ENCODE data around the gene CNFN.

The CNFN gene

DNA sequence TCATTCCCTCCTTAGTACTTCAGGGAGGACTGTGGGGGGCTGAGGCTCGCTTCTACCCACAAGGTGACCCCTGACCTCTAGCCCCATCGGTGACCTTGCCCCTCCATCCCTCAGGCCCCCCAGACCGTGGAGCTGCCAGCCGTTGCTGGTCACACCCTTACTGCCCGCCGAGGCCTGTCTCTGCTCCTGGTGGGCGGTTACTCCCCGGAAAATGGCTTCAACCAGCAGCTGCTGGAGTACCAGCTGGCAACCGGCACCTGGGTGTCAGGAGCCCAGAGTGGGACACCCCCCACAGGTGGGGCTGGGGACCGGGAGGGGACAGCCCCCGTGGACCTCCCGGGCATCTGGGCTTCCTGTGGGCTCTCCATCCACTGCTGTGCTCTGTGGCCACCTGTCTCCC lies 32.8 kb downstream of the CNFN start:
- WGBS (ENCODE audit: extremely low coverage, insufficient coverage, low lambda C conversion rate): no CpG with 5 or more reads among the region's 12 CpGs
- Histone ChIP-seq H3K4me1 (ENCODE audit: control insufficient read depth, low read depth, low read length) (no peaks in the 10 kb centered on the region), H2AK5ac (ENCODE audit: low read length) (no peak overlapping the region), H3K79me2 (ENCODE audit: control insufficient read depth, insufficient read depth, low read length) (no peaks in the 10 kb centered on the region), H3K4me3 (ENCODE audit: low read length) (no peak overlapping the region), H3K23ac (ENCODE audit: low read length) (no peak overlapping the region), H3K4me2 (ENCODE audit: low read length) (no peak overlapping the region), H4K5ac (ENCODE audit: low read length) (no peak overlapping the region), H4K8ac (ENCODE audit: low read depth, low read length) (no peak overlapping the region), H3K56ac (ENCODE audit: low read length) (no peak overlapping the region), H3K36me3 (ENCODE audit: control insufficient read depth, insufficient read depth, low read length) (no peaks in the 10 kb centered on the region), H3K18ac (ENCODE audit: low read length) (no peak overlapping the region), H3K4ac (ENCODE audit: low read depth, low read length) (no peak overlapping the region), H3K27me3 (ENCODE audit: insufficient read depth, low read length, poor library complexity) (no peaks in the 10 kb centered on the region), H2BK15ac (replicated peaks; ENCODE audit: low read depth) (no peak overlapping the region), H3K79me1 (ENCODE audit: low read length) (no peaks in the 10 kb centered on the region), H2BK5ac (ENCODE audit: low read length) (no peak overlapping the region), H2BK120ac (ENCODE audit: low read depth, low read length) (no peak overlapping the region), H3K9ac (ENCODE audit: low read length) (no peak overlapping the region), H3K27ac (ENCODE audit: low read depth, low read length) (no peak overlapping the region)
- DNase-seq: no peak

GRCh38 chr19:42356686-42357085 lies 33.4 kb downstream of the CNFN start:
- H3K4ac ChIP-seq (ENCODE audit: low read depth, low read length): no peak overlapping the region
- no peak overlapping the region for H3K4me3 ChIP-seq (ENCODE audit: low read length)
- DNase-seq: no peak
- no peaks in the 10 kb centered on the region for H3K27me3 ChIP-seq (ENCODE audit: insufficient read depth, low read length, poor library complexity)
- H3K23ac ChIP-seq (ENCODE audit: low read length): no peak overlapping the region
- no peak overlapping the region for H3K27ac ChIP-seq (ENCODE audit: low read depth, low read length)
- H3K79me2 ChIP-seq (ENCODE audit: control insufficient read depth, insufficient read depth, low read length): no peaks in the 10 kb centered on the region
- H4K8ac ChIP-seq (ENCODE audit: low read depth, low read length): no peak overlapping the region
- no peak overlapping the region for H3K18ac ChIP-seq (ENCODE audit: low read length)
- no peaks in the 10 kb centered on the region for H3K36me3 ChIP-seq (ENCODE audit: control insufficient read depth, insufficient read depth, low read length)
- H2BK5ac ChIP-seq (ENCODE audit: low read length): no peak overlapping the region
- no peak overlapping the region for H3K9ac ChIP-seq (ENCODE audit: low read length)
- no peaks in the 10 kb centered on the region for H3K79me1 ChIP-seq (ENCODE audit: low read length)
- WGBS (ENCODE audit: extremely low coverage, insufficient coverage, low lambda C conversion rate): no CpG with 5 or more reads among the region's 15 CpGs
- no peak overlapping the region for H2BK15ac ChIP-seq (replicated peaks; ENCODE audit: low read depth)
- no peak overlapping the region for H4K5ac ChIP-seq (ENCODE audit: low read length)
- H2BK120ac ChIP-seq (ENCODE audit: low read depth, low read length): no peak overlapping the region
- H2AK5ac ChIP-seq (ENCODE audit: low read length): no peak overlapping the region
- H3K56ac ChIP-seq (ENCODE audit: low read length): no peak overlapping the region
- H3K4me2 ChIP-seq (ENCODE audit: low read length): no peak overlapping the region
- no peaks in the 10 kb centered on the region for H3K4me1 ChIP-seq (ENCODE audit: control insufficient read depth, low read depth, low read length)

GRCh38 chr19:42355896-42356295 lies 34.2 kb downstream of the CNFN start:
- Histone ChIP-seq H3K18ac (ENCODE audit: low read length) (no peak overlapping the region), H3K79me2 (ENCODE audit: control insufficient read depth, insufficient read depth, low read length) (no peaks in the 10 kb centered on the region), H3K27me3 (ENCODE audit: insufficient read depth, low read length, poor library complexity) (no peaks in the 10 kb centered on the region), H3K36me3 (ENCODE audit: control insufficient read depth, insufficient read depth, low read length) (no peaks in the 10 kb centered on the region), H3K4me1 (ENCODE audit: control insufficient read depth, low read depth, low read length) (no peaks in the 10 kb centered on the region), H2BK15ac (replicated peaks; ENCODE audit: low read depth) (no peak overlapping the region), H3K79me1 (ENCODE audit: low read length) (no peaks in the 10 kb centered on the region), H4K8ac (ENCODE audit: low read depth, low read length) (no peak overlapping the region), H3K27ac (ENCODE audit: low read depth, low read length) (no peak overlapping the region), H2BK120ac (ENCODE audit: low read depth, low read length) (no peak overlapping the region), H4K5ac (ENCODE audit: low read length) (no peak overlapping the region), H3K4ac (ENCODE audit: low read depth, low read length) (no peak overlapping the region), H3K4me2 (ENCODE audit: low read length) (no peak overlapping the region), H2BK5ac (ENCODE audit: low read length) (no peak overlapping the region), H3K56ac (ENCODE audit: low read length) (no peak overlapping the region), H3K4me3 (ENCODE audit: low read length) (no peak overlapping the region), H3K23ac (ENCODE audit: low read length) (no peak overlapping the region), H2AK5ac (ENCODE audit: low read length) (no peak overlapping the region), H3K9ac (ENCODE audit: low read length) (no peak overlapping the region)
- no CpG with 5 or more reads among the region's 12 CpGs for WGBS (ENCODE audit: extremely low coverage, insufficient coverage, low lambda C conversion rate)
- DNase-seq: no peak

- Histone ChIP-seq H4K5ac (ENCODE audit: low read length) (no peak overlapping the region), H3K79me1 (ENCODE audit: low read length) (no peaks in the 10 kb centered on the region), H3K56ac (ENCODE audit: low read length) (no peak overlapping the region), H4K8ac (ENCODE audit: low read depth, low read length) (no peak overlapping the region), H3K4me1 (ENCODE audit: control insufficient read depth, low read depth, low read length) (no peaks in the 10 kb centered on the region), H2AK5ac (ENCODE audit: low read length) (no peak overlapping the region), H3K23ac (ENCODE audit: low read length) (no peak overlapping the region), H3K36me3 (ENCODE audit: control insufficient read depth, insufficient read depth, low read length) (no peaks in the 10 kb centered on the region), H3K4me2 (ENCODE audit: low read length) (no peak overlapping the region), H3K27ac (ENCODE audit: low read depth, low read length) (no peak overlapping the region), H3K79me2 (ENCODE audit: control insufficient read depth, insufficient read depth, low read length) (no peaks in the 10 kb centered on the region), H2BK5ac (ENCODE audit: low read length) (no peak overlapping the region), H2BK15ac (replicated peaks; ENCODE audit: low read depth) (no peak overlapping the region), H3K18ac (ENCODE audit: low read length) (no peak overlapping the region), H3K27me3 (ENCODE audit: insufficient read depth, low read length, poor library complexity) (no peaks in the 10 kb centered on the region), H3K4ac (ENCODE audit: low read depth, low read length) (no peak overlapping the region), H2BK120ac (ENCODE audit: low read depth, low read length) (no peak overlapping the region), H3K4me3 (ENCODE audit: low read length) (no peak overlapping the region), H3K9ac (ENCODE audit: low read length) (no peak overlapping the region)
- no peak for DNase-seq
- no CpG with 5 or more reads among the region's 29 CpGs for WGBS (ENCODE audit: extremely low coverage, insufficient coverage, low lambda C conversion rate)
Measured at GRCh38 chr19:42353341-42354015, 36.6 kb downstream of the CNFN start.

- peak; percentile 52 for DNase-seq
- Histone ChIP-seq H2BK120ac (ENCODE audit: low read depth, low read length) (no peak overlapping the region), H3K4me3 (ENCODE audit: low read length) (no peak overlapping the region), H3K79me2 (ENCODE audit: control insufficient read depth, insufficient read depth, low read length) (no peaks in the 10 kb centered on the region), H4K5ac (ENCODE audit: low read length) (no peak overlapping the region), H2BK15ac (replicated peaks; ENCODE audit: low read depth) (no peak overlapping the region), H3K56ac (ENCODE audit: low read length) (no peak overlapping the region), H3K36me3 (ENCODE audit: control insufficient read depth, insufficient read depth, low read length) (no peaks in the 10 kb centered on the region), H3K27ac (ENCODE audit: low read depth, low read length) (no peak overlapping the region), H2BK5ac (ENCODE audit: low read length) (no peak overlapping the region), H3K18ac (ENCODE audit: low read length) (no peak overlapping the region), H3K27me3 (ENCODE audit: insufficient read depth, low read length, poor library complexity) (no peaks in the 10 kb centered on the region), H3K23ac (ENCODE audit: low read length) (no peak overlapping the region), H3K4ac (ENCODE audit: low read depth, low read length) (no peak overlapping the region), H3K4me2 (ENCODE audit: low read length) (no peak overlapping the region), H4K8ac (ENCODE audit: low read depth, low read length) (no peak overlapping the region), H3K79me1 (ENCODE audit: low read length) (no peaks in the 10 kb centered on the region), H2AK5ac (ENCODE audit: low read length) (no peak overlapping the region), H3K4me1 (ENCODE audit: control insufficient read depth, low read depth, low read length) (no peaks in the 10 kb centered on the region), H3K9ac (ENCODE audit: low read length) (no peak overlapping the region)
- WGBS (ENCODE audit: extremely low coverage, insufficient coverage, low lambda C conversion rate): no CpG with 5 or more reads among the region's 31 CpGs
Measured at GRCh38 chr19:42352301-42353259, 37.5 kb downstream of the CNFN start.
